Measurements from ENCODE around the gene PHF13.
A peak's percentile ranks its signal among the peaks of the same experiment; 100 is the strongest.

The PHF13 gene

DNA sequence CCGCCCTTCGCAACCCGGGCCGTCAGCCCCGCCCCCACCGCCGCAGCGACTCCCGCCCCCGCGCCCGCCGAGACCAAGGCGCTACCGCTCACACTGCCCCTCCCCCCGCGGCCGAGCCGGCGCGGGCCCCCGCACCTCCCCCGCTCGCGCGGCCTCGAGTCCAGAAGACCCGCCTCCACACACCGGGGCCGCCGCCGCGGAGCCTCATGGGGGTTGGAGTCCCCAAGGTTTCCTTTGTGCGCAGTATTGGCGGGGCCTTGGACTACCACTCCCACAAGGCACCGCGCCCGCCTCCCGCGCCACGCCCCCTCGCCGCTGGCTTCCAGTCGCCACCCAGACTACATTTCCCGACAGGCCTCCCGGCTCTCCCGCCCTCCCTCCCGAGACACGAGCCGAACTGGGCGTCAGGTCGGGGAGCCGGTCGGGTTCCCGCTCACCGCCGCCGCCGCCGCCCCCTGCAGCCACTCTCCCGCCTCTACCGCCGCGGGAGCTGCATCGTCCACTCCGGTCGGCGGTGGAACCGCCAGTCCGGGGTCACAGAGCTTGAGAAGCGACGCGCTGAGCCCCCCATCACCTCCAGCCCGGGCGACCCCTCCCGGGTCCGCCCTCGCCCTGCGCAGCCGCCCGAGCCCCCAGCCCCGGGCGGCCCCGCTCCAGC, at the start of gene PHF13:
TSS of gene PHF13 (plus strand) at position 371 of the 658 bp plus-strand sequence. CDS start 336 bp downstream, outside the sequence.
- DNase-seq = peak; percentile 99 to 100

DNA sequence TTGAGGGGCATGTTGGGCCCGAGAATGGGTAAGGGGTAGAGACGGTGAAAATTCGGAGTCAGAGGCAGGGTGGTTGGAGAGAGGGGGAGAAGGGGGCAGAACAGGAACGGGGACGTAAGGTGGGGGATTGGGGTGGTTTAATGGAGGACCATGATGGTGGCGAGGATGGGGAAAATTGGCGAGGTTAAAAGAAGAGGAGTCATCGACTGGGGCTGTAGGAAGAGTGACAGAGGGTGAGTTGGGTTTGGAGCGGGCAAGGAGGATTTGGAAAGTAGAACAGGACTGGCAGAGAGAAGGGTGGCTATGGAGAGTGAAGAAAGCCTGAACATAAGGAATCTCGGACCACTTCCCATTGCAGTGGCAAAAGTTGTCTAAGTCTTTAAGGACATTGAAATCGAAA, 44.5 kb upstream of the PHF13 start:
- no peak for DNase-seq

- DNase-seq = no peak
These were observed 43.4 kb upstream of the PHF13 start for GRCh38 chr1:6570100-6570499.

- no peak for DNase-seq
These were observed 42.5 kb upstream of the PHF13 start for GRCh38 chr1:6570987-6571386.

- DNase-seq = no peak
These were observed 40.7 kb upstream of the PHF13 start for GRCh38 chr1:6572653-6573383.

- DNase-seq = no peak
These were observed 39.4 kb upstream of the PHF13 start for GRCh38 chr1:6574025-6574620.

- DNase-seq = no peak
These were observed 38.7 kb upstream of the PHF13 start for GRCh38 chr1:6574818-6575217.

- DNase-seq = no peak
These were observed 35.6 kb upstream of the PHF13 start for GRCh38 chr1:6577831-6578525.

DNA sequence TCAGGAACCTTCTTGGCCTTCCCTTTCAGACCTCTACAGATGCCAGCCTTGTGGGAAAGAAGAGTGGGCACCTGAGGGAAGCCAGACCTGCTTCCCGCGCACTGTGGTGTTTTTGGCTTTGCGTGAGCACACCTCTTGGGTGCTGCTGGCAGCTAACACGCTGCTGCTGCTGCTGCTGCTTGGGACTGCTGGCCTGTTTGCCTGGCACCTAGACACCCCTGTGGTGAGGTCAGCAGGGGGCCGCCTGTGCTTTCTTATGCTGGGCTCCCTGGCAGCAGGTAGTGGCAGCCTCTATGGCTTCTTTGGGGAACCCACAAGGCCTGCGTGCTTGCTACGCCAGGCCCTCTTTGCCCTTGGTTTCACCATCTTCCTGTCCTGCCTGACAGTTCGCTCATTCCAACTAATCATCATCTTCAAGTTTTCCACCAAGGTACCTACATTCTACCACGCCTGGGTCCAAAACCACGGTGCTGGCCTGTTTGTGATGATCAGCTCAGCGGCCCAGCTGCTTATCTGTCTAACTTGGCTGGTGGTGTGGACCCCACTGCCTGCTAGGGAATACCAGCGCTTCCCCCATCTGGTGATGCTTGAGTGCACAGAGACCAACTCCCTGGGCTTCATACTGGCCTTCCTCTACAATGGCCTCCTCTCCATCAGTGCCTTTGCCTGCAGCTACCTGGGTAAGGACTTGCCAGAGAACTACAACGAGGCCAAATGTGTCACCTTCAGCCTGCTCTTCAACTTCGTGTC, 34.7 kb upstream of the PHF13 start:
- no peak for DNase-seq

DNA sequence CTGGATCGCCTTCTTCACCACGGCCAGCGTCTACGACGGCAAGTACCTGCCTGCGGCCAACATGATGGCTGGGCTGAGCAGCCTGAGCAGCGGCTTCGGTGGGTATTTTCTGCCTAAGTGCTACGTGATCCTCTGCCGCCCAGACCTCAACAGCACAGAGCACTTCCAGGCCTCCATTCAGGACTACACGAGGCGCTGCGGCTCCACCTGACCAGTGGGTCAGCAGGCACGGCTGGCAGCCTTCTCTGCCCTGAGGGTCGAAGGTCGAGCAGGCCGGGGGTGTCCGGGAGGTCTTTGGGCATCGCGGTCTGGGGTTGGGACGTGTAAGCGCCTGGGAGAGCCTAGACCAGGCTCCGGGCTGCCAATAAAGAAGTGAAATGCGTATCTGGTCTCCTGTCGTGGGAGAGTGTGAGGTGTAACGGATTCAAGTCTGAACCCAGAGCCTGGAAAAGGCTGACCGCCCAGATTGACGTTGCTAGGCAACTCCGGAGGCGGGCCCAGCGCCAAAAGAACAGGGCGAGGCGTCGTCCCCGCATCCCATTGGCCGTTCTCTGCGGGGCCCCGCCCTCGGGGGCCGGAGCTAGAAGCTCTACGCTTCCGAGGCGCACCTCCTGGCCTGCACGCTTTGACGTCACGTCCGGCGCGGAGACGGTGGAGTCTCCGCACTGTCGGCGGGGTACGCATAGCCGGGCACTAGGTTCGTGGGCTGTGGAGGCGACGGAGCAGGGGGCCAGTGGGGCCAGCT, 34.0 kb upstream of the PHF13 start, which contains the start of gene ZBTB48:
TSS of gene ZBTB48 (plus strand) at position 621 of the 745 bp plus-strand sequence. CDS start 616 bp downstream, outside the sequence.
- peak; percentile 98 for DNase-seq

DNA sequence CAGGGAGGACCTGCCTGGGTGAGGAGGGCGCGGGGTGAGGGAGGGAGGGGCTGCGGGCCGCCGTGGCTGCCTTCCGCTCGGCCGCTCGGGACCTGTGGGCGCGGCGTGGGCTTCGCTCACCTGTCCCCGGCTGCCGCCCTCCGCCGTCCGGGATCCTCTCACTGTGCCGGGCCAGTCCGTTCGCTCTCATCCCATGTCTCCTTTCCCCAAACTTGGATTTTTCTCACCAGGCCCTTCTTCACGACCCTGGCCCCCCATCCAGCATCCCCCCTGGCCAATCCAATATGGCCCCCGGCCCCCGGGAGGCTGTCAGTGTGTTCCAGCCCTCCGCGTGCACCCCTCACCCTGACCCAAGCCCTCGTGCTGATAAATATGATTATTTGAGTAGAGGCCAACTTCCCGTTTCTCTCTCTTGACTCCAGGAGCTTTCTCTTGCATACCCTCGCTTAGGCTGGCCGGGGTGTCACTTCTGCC, 33.4 kb upstream of the PHF13 start:
- DNase-seq = no peak

DNA sequence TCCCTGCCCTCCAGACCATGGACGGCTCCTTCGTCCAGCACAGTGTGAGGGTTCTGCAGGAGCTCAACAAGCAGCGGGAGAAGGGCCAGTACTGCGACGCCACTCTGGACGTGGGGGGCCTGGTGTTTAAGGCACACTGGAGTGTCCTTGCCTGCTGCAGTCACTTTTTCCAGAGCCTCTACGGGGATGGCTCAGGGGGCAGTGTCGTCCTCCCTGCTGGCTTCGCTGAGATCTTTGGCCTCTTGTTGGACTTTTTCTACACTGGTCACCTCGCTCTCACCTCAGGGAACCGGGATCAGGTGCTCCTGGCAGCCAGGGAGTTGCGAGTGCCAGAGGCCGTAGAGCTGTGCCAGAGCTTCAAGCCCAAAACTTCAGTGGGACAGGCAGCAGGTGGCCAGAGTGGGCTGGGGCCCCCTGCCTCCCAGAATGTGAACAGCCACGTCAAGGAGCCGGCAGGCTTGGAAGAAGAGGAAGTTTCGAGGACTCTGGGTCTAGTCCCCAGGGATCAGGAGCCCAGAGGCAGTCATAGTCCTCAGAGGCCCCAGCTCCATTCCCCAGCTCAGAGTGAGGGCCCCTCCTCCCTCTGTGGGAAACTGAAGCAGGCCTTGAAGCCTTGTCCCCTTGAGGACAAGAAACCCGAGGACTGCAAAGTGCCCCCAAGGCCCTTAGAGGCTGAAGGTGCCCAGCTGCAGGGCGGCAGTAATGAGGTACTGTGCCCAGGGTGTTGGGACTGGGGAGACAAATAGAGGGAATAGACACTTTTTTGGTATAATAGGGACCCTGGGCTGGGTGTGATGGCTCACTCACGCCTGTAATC, 32.7 kb upstream of the PHF13 start:
- DNase-seq = no peak

DNA sequence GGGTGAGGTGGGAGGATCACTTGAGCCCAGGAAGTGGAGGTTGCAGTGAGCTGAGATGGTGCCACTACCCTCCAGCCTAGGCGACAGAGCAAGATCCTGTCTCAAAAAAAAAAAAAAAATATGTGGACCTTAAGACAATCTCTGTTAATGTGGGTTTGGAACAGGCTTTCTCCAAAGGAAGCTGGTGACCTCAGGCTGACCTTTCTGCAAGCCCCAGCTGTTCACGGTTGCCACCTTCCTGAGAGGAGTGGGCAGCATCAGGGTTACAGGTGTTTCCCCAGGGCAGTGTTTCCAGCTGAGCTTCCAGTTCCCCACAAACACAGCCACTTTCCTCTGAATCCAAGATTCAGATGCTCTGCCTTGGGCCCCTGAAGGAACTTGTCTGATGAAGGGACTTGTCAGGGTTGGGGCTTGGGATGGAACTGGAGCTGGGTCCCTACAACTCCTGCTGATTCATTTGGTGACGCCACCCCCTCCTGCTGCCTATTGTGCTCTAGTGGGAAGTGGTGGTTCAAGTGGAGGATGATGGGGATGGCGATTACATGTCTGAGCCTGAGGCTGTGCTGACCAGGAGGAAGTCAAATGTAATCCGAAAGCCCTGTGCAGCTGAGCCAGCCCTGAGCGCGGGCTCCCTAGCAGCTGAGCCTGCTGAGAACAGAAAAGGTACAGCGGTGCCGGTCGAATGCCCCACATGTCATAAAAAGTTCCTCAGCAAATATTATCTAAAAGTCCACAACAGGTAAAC, 31.8 kb upstream of the PHF13 start:
- DNase-seq = no peak

GRCh38 chr1:6582370-6582769, 31.2 kb upstream of the PHF13 start:
- DNase-seq = no peak

DNA sequence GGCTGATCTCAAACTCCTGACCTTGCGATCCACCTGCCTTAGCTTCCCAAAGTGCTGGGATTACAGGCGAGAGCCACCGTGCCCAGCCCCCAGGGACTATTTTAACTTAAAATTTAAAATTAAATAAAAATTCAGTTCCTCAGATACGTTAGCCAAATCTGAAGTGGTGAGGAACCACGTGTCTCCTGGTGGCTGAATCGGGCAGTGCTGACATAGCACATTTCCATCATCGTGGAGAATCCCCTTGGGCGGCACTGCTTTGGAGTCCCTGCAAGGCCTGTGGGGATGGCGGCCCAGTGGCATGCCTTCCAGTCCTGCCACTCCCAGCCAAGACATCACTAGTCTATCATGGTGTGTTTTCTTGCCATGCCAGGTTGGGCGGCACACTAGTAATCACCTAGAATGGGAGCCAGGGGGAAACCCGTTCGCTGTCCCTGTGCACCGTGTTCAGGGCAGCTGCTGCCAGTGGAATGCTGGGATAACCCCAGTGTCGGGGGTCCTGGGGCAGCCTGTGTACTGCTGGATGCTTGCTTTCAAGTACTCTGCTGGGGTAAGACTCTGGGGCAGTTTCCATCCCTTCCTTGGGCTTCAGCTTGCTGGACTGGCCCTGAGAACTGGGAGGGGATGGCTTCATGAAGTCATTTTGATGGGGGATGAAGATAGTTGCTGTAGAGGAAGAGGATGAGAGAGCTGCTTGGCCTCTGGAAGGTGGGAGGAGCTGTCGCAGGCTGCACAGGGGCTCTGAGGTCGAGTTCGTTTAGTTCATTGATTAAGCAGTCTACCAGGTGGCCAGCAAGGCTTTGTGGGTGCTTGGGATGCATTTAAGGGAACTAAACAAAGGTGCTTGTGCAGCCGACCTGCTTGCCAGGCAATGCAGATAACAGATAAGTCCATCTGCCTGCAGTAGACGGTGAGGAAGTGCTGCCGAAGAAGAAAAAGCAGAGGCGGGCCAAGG, 29.1 kb upstream of the PHF13 start:
- DNase-seq = no peak

- DNase-seq = no peak
These were observed 28.3 kb upstream of the PHF13 start for GRCh38 chr1:6585081-6585722.

DNA sequence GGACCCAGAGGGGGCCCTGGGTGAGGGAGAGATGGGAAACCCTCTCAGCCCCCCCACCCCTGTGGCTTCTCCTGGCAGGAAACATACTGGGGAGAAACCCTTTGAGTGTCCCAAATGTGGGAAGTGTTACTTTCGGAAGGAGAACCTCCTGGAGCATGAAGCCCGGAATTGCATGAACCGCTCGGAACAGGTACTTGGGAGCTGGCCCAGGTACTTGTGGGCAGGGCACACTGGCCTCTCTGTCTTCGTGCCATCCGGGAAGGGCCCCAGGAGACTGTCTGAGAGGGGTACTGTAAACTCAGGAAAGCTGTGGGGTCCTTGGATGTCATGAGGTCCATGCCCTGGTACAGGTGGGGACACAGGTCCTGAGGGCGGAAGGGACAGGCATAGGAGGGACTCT, 27.7 kb upstream of the PHF13 start:
- DNase-seq = no peak

DNA sequence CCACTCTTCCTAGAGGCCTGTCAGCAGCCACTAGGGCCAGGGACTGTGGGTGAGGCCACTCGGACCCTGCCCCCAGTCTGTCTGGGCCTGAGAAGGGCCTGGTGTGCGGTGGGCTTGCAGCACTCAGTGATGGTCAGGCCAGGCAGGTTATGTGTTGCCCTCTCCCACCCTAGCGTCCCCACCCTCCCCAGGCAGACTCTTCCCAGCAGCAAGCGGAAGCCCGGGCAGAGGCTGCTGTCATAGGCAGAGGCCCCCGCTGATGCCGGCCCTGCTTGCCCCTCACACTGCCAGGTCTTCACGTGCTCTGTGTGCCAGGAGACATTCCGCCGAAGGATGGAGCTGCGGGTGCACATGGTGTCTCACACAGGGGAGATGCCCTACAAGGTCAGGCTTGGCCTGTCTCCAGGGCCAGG, 27.1 kb upstream of the PHF13 start:
- no peak for DNase-seq
